Breast epithelium (tissue), 4 donors: ENCODE measurements around the gene SHISA7. TPM values are rescaled to one million over a fixed set of nuclear protein-coding genes. Genes with fewer than 3 reads are reported as not detected.

Experiments
- DNase-seq, 2 donors: peaks; one replicate each; pipeline ENCODE4 v3.0.0-alpha.2; 2019; ENCODE audit warnings: low spot score in 2 of 2
- H3K27ac ChIP-seq, 2 donors: fragments of 200-600 bp; sonication (generic) in 1 of 2; one replicate each; pipeline ENCODE4 v1.5.1; 2016 to 2019; ENCODE audit warnings: mild to moderate bottlenecking in 1 of 2
- H3K27me3 ChIP-seq, 2 donors: fragments of 200-600 bp; sonication (generic) in 1 of 2; one replicate each; pipeline versions ENCODE4 v1.5.1 to v1.6.0; 2017 to 2019; ENCODE audit warnings: control low read depth in 1 of 2, mild to moderate bottlenecking in 1 of 2
- H3K36me3 ChIP-seq: fragments of 200-600 bp; one replicate; pipeline ENCODE4 v1.5.1; 2019
- H3K4me1 ChIP-seq, 2 donors: fragments of 200-600 bp; sonication (generic); one replicate each; pipeline ENCODE4 v1.5.1; 2016 to 2019; ENCODE audit warnings: control low read depth in 1 of 2
- H3K4me3 ChIP-seq, 3 donors: fragments of 200-600 bp; sonication (generic); 1 replicate in 2 of 3; 2 replicates in 1 of 3; pipeline ENCODE4 v1.5.1; 2016 to 2019; ENCODE audit warnings: mild to moderate bottlenecking in 3 of 3, moderate library complexity in 2 of 3
- H3K9me3 ChIP-seq, 2 donors: fragments of 200-600 bp; sonication (generic) in 1 of 2; one replicate each; pipeline ENCODE4 v1.5.1; 2016 to 2019; ENCODE audit warnings: control low read depth in 1 of 2
- CTCF ChIP-seq, 3 donors: fragments of 450-650 bp; IDR thresholded peaks; one replicate each; pipeline ENCODE4 v1.5.1; 2016 to 2017; ENCODE audit warnings: antibody characterized with exemption in 3 of 3, mild to moderate bottlenecking in 3 of 3, moderate library complexity in 3 of 3
- POLR2A ChIP-seq: fragments of 450-650 bp; IDR thresholded peaks from one replicate; pipeline ENCODE4 v1.6.1; 2016; ENCODE audit warnings: antibody characterized with exemption, mild to moderate bottlenecking, moderate library complexity
- POLR2AphosphoS5 ChIP-seq, 3 donors: sonication (generic); formaldehyde crosslinking; IDR thresholded peaks; one replicate each; pipeline ENCODE4 v1.6.1; 2017; ENCODE audit warnings: antibody characterized with exemption in 3 of 3
- intact Hi-C: fragments of 100-400 bp; cut with DNase I; formaldehyde crosslinking; loops from one replicate; pipeline ENCODE4 v1.15.1; 2023; ENCODE audit warnings: low total_unique reads
- total RNA-seq, 3 donors: library from RNA; depleted of rRNA; stranded (reverse); fragments of >200 nt; gene quantifications; one replicate each; pipeline ENCODE4 v1.1.0, GENCODE V29; 2016

The SHISA7 gene
- total RNA-seq, 3 donors from 2014 or later = 0.29 TPM; not detected in 2

GRCh38 chr19:55474269-55475265, 31.5 kb upstream of the SHISA7 start:
- intact Hi-C loops = loop anchor here (10.0 kb wide), 1 partner anchor 1490 kb away; no protein-coding TSS in a partner anchor
- no peak overlapping the region for H3K4me3 ChIP-seq
- no peak for DNase-seq
- H3K27me3 ChIP-seq = no peaks in the 10 kb centered on the region
- TF ChIP-seq CTCF (IDR thresholded peaks at IDR 0.05) (no peak), POLR2A (no peak), POLR2AphosphoS5 (IDR thresholded peaks at IDR 0.05) (no peak)
- H3K27ac ChIP-seq = peak overlapping the region; percentile 96 to 98
- H3K36me3 ChIP-seq = no peaks in the 10 kb centered on the region
- H3K9me3 ChIP-seq = no peaks in the 10 kb centered on the region
- H3K4me1 ChIP-seq = peaks cover 5 to 8% of the 10 kb centered on the region in 2 donors

DNA sequence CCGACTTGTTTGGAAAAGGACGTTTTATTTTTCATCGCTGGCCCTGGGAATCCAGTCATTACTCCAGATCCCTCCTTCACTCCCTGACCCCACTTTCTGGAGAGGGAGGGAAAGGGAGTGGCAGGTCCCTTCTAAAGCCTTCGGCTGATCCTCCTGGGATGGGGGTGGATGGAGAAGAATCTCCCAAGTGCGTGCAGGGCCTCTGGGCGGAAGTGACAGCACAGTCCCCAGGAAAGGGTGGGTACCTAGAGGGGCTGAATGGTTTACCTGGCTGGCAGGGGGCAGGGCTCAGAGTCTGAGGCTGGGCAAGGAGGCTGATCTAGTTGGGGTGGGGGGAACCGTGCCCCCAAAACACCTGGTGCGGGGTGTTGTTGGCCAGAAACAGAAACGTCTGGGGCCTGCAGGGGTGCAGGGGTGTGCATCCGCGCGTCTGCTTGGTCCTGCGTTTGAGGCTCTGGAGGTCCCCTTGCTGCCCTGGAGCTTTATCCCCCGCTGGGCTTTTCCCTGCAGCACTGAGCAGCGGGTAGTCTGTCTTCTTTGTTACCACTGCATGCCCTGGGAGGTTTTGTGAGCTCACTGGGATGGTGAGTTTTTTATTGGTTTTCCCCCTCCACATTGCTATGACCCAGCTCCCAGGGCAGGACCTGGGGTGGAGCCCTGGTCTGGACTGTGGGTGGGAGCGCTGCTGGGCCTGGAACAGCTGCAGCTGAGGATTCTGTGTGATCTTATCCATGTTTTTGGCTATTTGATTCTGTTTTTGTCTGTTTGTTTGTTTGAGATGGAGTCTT, 30.3 kb upstream of the SHISA7 start:
- DNase-seq = no peak
- TF ChIP-seq CTCF (IDR thresholded peaks at IDR 0.05) (no peak), POLR2A (no peak), POLR2AphosphoS5 (IDR thresholded peaks at IDR 0.05) (no peak)
- Histone ChIP-seq H3K9me3 (no peaks in the 10 kb centered on the region), H3K36me3 (no peaks in the 10 kb centered on the region), H3K27me3 (no peaks in the 10 kb centered on the region), H3K27ac (peak overlapping the region; percentile 58 to 98), H3K4me3 (no peak overlapping the region), H3K4me1 (peaks cover 5 to 8% of the 10 kb centered on the region in 2 donors)
- intact Hi-C loops = loop anchor here (10.0 kb wide), 1 partner anchor 1489 kb away; no protein-coding TSS in a partner anchor

- intact Hi-C loops = loop anchor here (10.0 kb wide), 1 partner anchor 1488 kb away; no protein-coding TSS in a partner anchor
- Histone ChIP-seq H3K4me3 (no peak overlapping the region), H3K9me3 (no peaks in the 10 kb centered on the region), H3K27ac (no peak overlapping the region), H3K4me1 (peaks cover 0 to 4% of the 10 kb centered on the region in 2 donors), H3K36me3 (no peaks in the 10 kb centered on the region), H3K27me3 (no peaks in the 10 kb centered on the region)
- DNase-seq = no peak
- no peak for TF ChIP-seq CTCF (IDR thresholded peaks at IDR 0.05)
- TF ChIP-seq POLR2A = no peak
- no peak for TF ChIP-seq POLR2AphosphoS5 (IDR thresholded peaks at IDR 0.05)
Measured at GRCh38 chr19:55472463-55472862, 29.4 kb upstream of the SHISA7 start.

GRCh38 chr19:55471266-55471665, 28.2 kb upstream of the SHISA7 start:
- no peak for DNase-seq
- H3K27me3 ChIP-seq = no peaks in the 10 kb centered on the region
- no peaks in the 10 kb centered on the region for H3K36me3 ChIP-seq
- no peak overlapping the region for H3K27ac ChIP-seq
- intact Hi-C loops = loop anchor here (10.0 kb wide), 1 partner anchor 1486 kb away; no protein-coding TSS in a partner anchor
- no peak for TF ChIP-seq CTCF (IDR thresholded peaks at IDR 0.05)
- no peak overlapping the region for H3K4me3 ChIP-seq
- H3K9me3 ChIP-seq = no peaks in the 10 kb centered on the region
- H3K4me1 ChIP-seq = peaks cover 0 to 4% of the 10 kb centered on the region in 2 donors
